ENCODE data around the gene UBR1. TPM values are rescaled to one million over a fixed set of nuclear protein-coding genes. Genes with fewer than 3 reads are reported as not detected.

The UBR1 gene
- total and polyA plus RNA-seq, 2 donors (not counting 3 experiments of a cell fraction or from before 2014, with no cell fraction given): 5.3 to 26.9 TPM

GRCh38 chr15:43070249-43070648 is 35.6 kb downstream of the UBR1 start:
- BruUV-seq (replicated peaks): no TSS peak
- Histone ChIP-seq H4K20me1 (replicated peaks; ENCODE audit: control insufficient read depth, extremely low read depth, insufficient read depth, low read length) (no peaks in the 10 kb centered on the region), H3K4me2 (ENCODE audit: insufficient read depth, low read length) (no peak overlapping the region), H3K79me2 (ENCODE audit: control insufficient read depth, insufficient read depth, low read length) (no peaks in the 10 kb centered on the region), H3K4me1 (ENCODE audit: control insufficient read depth, extremely low read depth, insufficient read depth, low read length) (no peaks in the 10 kb centered on the region), H3K36me3 (ENCODE audit: control insufficient read depth in 2 of 2, extremely low read depth in 1 of 2, insufficient read depth in 2 of 2, low read length in 2 of 2) (peaks cover 6 to 32% of the 10 kb centered on the region in 2 experiments), H3K27ac (ENCODE audit: insufficient read depth, low read depth, low read length) (no peak overlapping the region), H3K27me3 (ENCODE audit: control insufficient read depth in 2 of 2, insufficient read depth in 2 of 2, low read length in 2 of 2) (no peaks in the 10 kb centered on the region), H3K9me1 (replicated peaks; ENCODE audit: control insufficient read depth, extremely low read depth, insufficient read depth, low read length) (no peaks in the 10 kb centered on the region), H2AFZ (ENCODE audit: low read depth, low read length) (no peak overlapping the region), H3K9me3 (replicated peaks; ENCODE audit: control insufficient read depth, insufficient read depth, low read length) (no peaks in the 10 kb centered on the region), H3K4me3 (replicated peaks in 1 of 3; ENCODE audit: insufficient read depth in 1 of 3, low read depth in 1 of 3, low read length in 3 of 3) (no peak overlapping the region), H3K9ac (replicated peaks; ENCODE audit: extremely low read depth, insufficient read depth, low read length) (no peak overlapping the region)
- POLR2A ChIA-PET: no interaction called here
- no peak for DNase-seq (ENCODE audit: low read depth, low spot score)
- TF ChIP-seq POLR2A (IDR thresholded peaks at IDR 0.05; ENCODE audit: low read depth, low read length): no peak
- no peak for TF ChIP-seq JUN (IDR thresholded peaks at IDR 0.05; ENCODE audit: borderline replicate concordance, insufficient read depth, insufficient read length, low read depth)
- TF ChIP-seq, protein P1, sequence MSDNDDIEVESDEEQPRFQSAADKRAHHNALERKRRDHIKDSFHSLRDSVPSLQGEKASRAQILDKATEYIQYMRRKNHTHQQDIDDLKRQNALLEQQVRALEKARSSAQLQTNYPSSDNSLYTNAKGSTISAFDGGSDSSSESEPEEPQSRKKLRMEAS (IDR thresholded peaks at IDR 0.05; ENCODE audit: insufficient read depth, insufficient read length): no peak
- no peak for TF ChIP-seq GATA2 (IDR thresholded peaks at IDR 0.05; ENCODE audit: insufficient read depth, insufficient read length, low read depth, low read length)
- no peak for TF ChIP-seq FOS (IDR thresholded peaks at IDR 0.05; ENCODE audit: borderline replicate concordance, insufficient read depth, low read length)
- no peak for TF ChIP-seq EZH2 (IDR thresholded peaks at IDR 0.05; ENCODE audit: borderline replicate concordance, low read depth, low read length, severe bottlenecking)
- no peak for TF ChIP-seq POLR2AphosphoS5 (IDR thresholded peaks at IDR 0.05; ENCODE audit: insufficient read depth, low read depth, low read length)
- no peak for TF ChIP-seq MYC (IDR thresholded peaks at IDR 0.05; ENCODE audit: low read depth, low read length)
- no peak for TF ChIP-seq CTCF (IDR thresholded peaks at IDR 0.05; ENCODE audit: extremely low read depth in 1 of 2, insufficient read depth in 1 of 2, low read depth in 1 of 2, low read length in 2 of 2)
- no peak for FAIRE-seq
- CTCF ChIA-PET: interaction anchor here (0.6 to 2.5 kb wide), 3 partner anchors 10 to 134 kb away, joined by 3 to 11 read pairs (median 4); no protein-coding TSS in a partner anchor
- intact Hi-C loops (cut with micrococcal nuclease): no loop called here
- dilution Hi-C loops (cut with MboI; ENCODE audit: extremely low pct_ligation_motif_present, low sequenced_read_pairs): no loop called here
